Heart right ventricle (tissue), 16 donors: ENCODE measurements around the gene FYB1. TPM values are rescaled to one million over a fixed set of nuclear protein-coding genes. Genes with fewer than 3 reads are reported as not detected.

Experiments
- ATAC-seq, 8 donors: fragments of 200-7000 bp; cut with Tn5 transposase; one replicate each; pipeline ENCODE4 v1.9.1; 2020; ENCODE audit warnings: mild to moderate bottlenecking in 8 of 8, moderate library complexity in 8 of 8, moderate number of reproducible peaks in 1 of 8
- DNase-seq, 2 donors: peaks; one replicate each; pipeline ENCODE4 v3.0.0-alpha.2; 2020
- H3K27ac ChIP-seq, 10 donors: fragments of 200-600 bp; sonication (generic) in 2 of 10; one replicate each; pipeline versions ENCODE4 v1.5.0 to v1.8.0; 2020 to 2022; ENCODE audit warnings: mild to moderate bottlenecking in 3 of 10
- H3K27me3 ChIP-seq, 7 donors: fragments of 200-600 bp; one replicate each; pipeline ENCODE4 v1.8.0; 2021 to 2022; ENCODE audit warnings: mild to moderate bottlenecking in 2 of 7
- H3K36me3 ChIP-seq, 9 donors: fragments of 200-600 bp; sonication (generic) in 1 of 9; one replicate each; pipeline versions ENCODE4 v1.5.0 to v1.8.0; 2020 to 2022; ENCODE audit warnings: mild to moderate bottlenecking in 2 of 9
- H3K4me1 ChIP-seq, 9 donors: fragments of 200-600 bp; sonication (generic) in 1 of 9; one replicate each; pipeline versions ENCODE4 v1.5.0 to v1.8.0; 2020 to 2022; ENCODE audit warnings: mild to moderate bottlenecking in 4 of 9
- H3K4me3 ChIP-seq, 10 donors: fragments of 200-600 bp; sonication (generic) in 2 of 10; one replicate each; pipeline versions ENCODE4 v1.5.0 to v1.8.0; 2020 to 2022; ENCODE audit warnings: mild to moderate bottlenecking in 7 of 10, moderate library complexity in 2 of 10
- H3K9me3 ChIP-seq, 11 donors: fragments of 200-600 bp in 10 of 11; sonication (generic) in 2 of 11; one replicate each; pipeline versions ENCODE4 v1.5.0 to v1.8.0; 2013 to 2022; ENCODE audit warnings: mild to moderate bottlenecking in 2 of 11, control low read depth in 1 of 11, moderate library complexity in 1 of 11
- WGBS, 2 donors: extraction: QIAGEN DNeasy Blood & Tissue Kit; methylation state at CpG; one replicate each; pipeline ENCODE4 v1.1.7; 2013; ENCODE audit warnings: inconsistent platforms in 1 of 2; 5-methylcytosine and 5-hydroxymethylcytosine counted together
- intact Hi-C, 10 donors: fragments of 100-400 bp; cut with DNase I; formaldehyde crosslinking; loops; one replicate each; pipeline versions ENCODE4 v1.11.1 to v1.14.2; 2022
- polyA plus RNA-seq, 2 donors: library from polyadenylated mRNA; stranded (reverse); fragments of 200-250 nt; gene quantifications; one replicate each; pipeline ENCODE4 v1.2.3, GENCODE V29; 2013
- total RNA-seq, 10 donors: library from RNA; stranded (reverse); fragmentation: NEBNext Ultra II Directional in 3 of 10; extraction: Animal tissue kit (Norgen Biotek cat#: 25700) in 3 of 10; gene quantifications; one replicate each; pipeline versions ENCODE4 v1.2.1 to v1.2.4, GENCODE V29; 2021 to 2023
- TF ChIP-seq, protein P1 (sequence below), 9 donors: fragments of 200-600 bp; sonication (generic) in 2 of 9; IDR thresholded peaks; one replicate each; pipeline versions ENCODE4 v1.5.0 to v1.8.0; 2021 to 2022; ENCODE audit warnings: antibody characterized with exemption in 9 of 9, mild to moderate bottlenecking in 5 of 9, moderate library complexity in 1 of 9
- donor health status: Arrhythmogenic right ventricular cardiomyopathy.
- donor health status: ischemic (EF 13 %, LVEDD 7.1; RV severe dilation, severe dysfunction).
- donor health status: healthy with polysubstance abuse.
- donor health status: DM: no; HTN: yes; CAD: no.
- donor health status: DM: no; HTN: no; CAD: no.
- donor health status: ischemic (EF 25% LVEDD 6.9; RV normal size, moderate dysfunction).
- donor health status: ischemic (EF 25% LVEDD 5.7; RV mildly dilated, moderate dysfunction).
- donor health status: healthy.
- donor health status: DM: yes; HTN: yes; CAD: no.
- donor health status: Ischemic cardiomyopathy.
- donor health status: ischemic (EF 35%, LVEDD 5.7; RV mildly dilated, moderate dysfunction).
- donor health status: nonischemic (EF 11% LVEDD 7.7; RV severe dilation, severe dysfunction).
- donor health status: DM: yes; HTN: yes; CAD: no.
- donor health status: PGD.
- donor health status: ischemic (EF 29% LVEDD 5.4; RV normal size, mild dysfunction).
- donor health status: nonischemic (EF 23%, LVEDD 6.1; RV moderate dilation, normal function).

Gene FYB1
- total and polyA plus RNA-seq, 12 donors = 0.61 to 33.8 (median 2.3) TPM

DNA sequence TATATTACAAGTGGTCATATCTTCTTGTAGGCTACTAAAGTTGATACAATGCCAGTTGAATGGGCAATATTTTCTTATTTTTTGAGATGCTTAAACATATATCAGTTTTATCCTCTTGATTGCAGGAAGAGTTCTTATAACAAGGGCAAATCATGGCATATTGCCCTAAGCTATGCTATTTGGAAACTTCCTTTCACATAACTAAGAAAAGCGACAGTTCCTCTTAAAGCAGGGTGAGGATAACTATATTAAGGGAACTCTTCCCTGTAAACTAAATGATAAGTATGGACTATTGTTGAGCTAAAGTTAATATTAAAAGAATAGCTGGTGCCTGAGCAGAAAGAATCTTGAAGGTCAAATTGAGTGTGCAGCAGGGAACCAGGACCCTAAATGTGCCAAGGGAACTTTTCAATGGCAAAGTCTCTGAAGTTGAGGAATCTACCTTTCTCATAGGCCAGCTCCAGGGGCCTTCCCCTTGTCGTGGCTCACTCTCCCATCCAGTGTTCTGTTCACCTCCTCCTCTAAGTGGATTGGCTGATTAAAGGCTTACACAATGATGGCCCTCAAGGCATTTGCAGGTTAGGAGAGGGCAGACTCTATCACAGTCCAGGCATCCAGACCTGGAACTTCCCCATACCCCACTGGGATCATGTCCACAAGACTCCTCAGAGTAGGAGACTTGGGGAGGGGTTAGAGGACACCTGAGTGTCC lies 26.8 kb downstream of the FYB1 start:
- Histone ChIP-seq H3K9me3 (no peaks in the 10 kb centered on the region), H3K4me1 (peaks cover 0 to 90% (median 0%) of the 10 kb centered on the region in 9 donors), H3K4me3 (no peak overlapping the region), H3K27ac (peak overlapping the region in 1 of 10 donors; percentile 81), H3K36me3 (peaks cover 0 to 14% (median 0%) of the 10 kb centered on the region in 9 donors), H3K27me3 (peaks cover 0 to 18% (median 0%) of the 10 kb centered on the region in 7 donors)
- ATAC-seq = no peak
- intact Hi-C loops = no loop called here
- 56 to 69% methylated on average over 2 of the region's 2 CpGs for WGBS, 2 donors
- DNase-seq = no peak
- TF ChIP-seq, protein P1, sequence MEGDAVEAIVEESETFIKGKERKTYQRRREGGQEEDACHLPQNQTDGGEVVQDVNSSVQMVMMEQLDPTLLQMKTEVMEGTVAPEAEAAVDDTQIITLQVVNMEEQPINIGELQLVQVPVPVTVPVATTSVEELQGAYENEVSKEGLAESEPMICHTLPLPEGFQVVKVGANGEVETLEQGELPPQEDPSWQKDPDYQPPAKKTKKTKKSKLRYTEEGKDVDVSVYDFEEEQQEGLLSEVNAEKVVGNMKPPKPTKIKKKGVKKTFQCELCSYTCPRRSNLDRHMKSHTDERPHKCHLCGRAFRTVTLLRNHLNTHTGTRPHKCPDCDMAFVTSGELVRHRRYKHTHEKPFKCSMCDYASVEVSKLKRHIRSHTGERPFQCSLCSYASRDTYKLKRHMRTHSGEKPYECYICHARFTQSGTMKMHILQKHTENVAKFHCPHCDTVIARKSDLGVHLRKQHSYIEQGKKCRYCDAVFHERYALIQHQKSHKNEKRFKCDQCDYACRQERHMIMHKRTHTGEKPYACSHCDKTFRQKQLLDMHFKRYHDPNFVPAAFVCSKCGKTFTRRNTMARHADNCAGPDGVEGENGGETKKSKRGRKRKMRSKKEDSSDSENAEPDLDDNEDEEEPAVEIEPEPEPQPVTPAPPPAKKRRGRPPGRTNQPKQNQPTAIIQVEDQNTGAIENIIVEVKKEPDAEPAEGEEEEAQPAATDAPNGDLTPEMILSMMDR (IDR thresholded peaks at IDR 0.05) = no peak

DNA sequence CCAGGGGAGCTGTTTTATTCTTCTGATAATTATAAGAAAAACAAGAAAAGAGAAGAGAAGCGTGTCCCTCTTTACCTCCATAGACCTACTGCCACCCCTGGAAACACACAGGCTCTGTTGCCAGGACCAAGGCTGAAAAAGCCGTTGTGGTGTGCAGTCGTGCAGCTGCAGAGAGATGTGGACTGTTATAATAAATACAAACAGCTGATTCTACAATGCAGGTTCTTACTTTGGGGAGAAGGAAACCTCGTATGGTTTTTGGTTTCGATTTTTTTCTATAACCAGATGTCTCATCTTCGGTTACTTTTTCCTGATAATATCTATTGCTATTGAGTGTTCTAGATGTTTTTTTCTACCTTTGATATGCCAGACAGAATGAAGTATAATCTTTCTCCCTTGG lies 28.1 kb downstream of the FYB1 start:
- TF ChIP-seq, protein P1 (IDR thresholded peaks at IDR 0.05) = no peak
- peak overlapping the region in 1 of 10 donors; percentile 55 for H3K27ac ChIP-seq
- H3K36me3 ChIP-seq = peaks cover 0 to 14% (median 0%) of the 10 kb centered on the region in 9 donors
- 52 to 65% methylated on average over 6 of the region's 6 CpGs for WGBS, 2 donors
- DNase-seq (no peak), ATAC-seq (no peak)
- H3K4me3 ChIP-seq = no peak overlapping the region
- intact Hi-C loops = no loop called here
- peaks cover 0 to 10% (median 0%) of the 10 kb centered on the region in 7 donors for H3K27me3 ChIP-seq
- no peaks in the 10 kb centered on the region for H3K9me3 ChIP-seq
- peaks cover 0 to 81% (median 0%) of the 10 kb centered on the region in 9 donors for H3K4me1 ChIP-seq

DNA sequence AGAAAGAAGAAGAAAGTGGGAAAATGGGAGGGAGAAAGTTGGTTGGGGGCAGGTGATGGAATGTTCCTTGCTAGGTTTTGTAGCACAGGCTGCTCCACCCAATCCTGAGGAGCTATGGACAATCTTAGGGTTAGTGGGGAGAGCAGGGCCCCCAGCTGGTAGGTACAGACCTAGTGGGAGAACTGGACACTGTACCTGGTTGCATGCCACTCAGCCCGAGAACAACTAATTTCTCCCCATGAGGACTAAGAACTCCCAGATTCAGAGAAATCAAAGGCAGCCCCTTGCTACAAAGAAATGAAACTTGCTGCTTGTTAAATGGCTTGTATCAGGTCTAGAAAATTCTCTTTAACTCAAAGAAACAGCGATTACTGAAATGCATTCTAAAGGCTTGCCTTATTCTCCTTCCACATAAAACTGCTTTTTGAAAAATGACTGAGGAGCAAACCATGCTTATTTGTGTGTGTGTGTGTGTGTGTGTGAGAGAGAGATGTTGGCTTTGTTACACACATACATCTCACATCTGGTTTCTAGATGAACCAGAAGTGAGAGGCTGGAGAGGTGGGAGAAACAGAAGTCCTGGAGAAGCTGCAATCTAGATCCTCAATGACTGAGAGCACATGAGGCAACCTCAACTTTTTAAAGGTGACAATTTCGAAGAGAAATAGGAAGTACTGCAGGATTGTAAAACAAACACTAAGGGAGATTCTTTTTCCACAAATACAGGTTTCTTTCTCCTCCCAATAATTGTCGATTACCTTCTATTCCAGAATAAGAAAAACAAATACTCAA lies 28.9 kb downstream of the FYB1 start:
- Histone ChIP-seq H3K4me1 (peaks cover 0 to 77% (median 0%) of the 10 kb centered on the region in 9 donors), H3K36me3 (peaks cover 0 to 12% (median 0%) of the 10 kb centered on the region in 9 donors), H3K27me3 (peaks cover 0 to 14% (median 0%) of the 10 kb centered on the region in 7 donors), H3K27ac (peak overlapping the region in 1 of 10 donors; percentile 55), H3K4me3 (no peak overlapping the region), H3K9me3 (no peaks in the 10 kb centered on the region)
- intact Hi-C loops = no loop called here
- ATAC-seq (no peak), DNase-seq (no peak)
- TF ChIP-seq, protein P1 (IDR thresholded peaks at IDR 0.05) = no peak
- 80 to 82% methylated on average over 4 of the region's 4 CpGs for WGBS, 2 donors

DNA sequence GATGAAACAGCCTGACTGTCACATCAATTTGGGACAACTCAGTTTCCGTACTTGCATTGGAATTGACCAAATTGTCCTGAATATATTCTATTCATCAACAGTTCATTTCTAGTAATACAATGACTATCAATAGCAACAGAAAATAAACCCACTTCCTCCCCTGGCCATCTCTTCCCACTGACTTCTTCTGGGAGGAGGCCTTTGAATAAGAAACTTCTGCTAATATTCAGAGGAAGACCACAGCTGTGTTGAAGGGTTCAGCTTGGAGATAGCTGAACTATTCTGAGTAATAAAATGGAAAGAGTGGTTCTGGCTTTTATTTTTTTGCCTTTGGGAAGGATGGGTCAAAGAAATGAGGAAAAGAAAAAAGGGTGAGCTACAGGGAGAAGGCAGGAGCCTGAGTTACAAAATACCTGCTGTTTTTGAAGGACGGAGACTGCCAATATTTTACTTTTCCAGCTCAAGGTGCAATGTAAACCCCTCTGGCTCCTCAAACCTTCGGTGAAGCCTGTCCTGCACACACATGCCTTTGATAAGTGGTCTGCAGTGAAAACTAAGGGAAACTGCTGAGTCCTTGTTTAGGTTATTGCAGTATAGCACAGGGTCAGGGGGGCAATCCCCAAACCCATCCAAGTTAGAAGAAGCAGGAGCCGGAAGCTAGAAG lies 29.9 kb downstream of the FYB1 start:
- 75 to 81% methylated on average over 4 of the region's 4 CpGs for WGBS, 2 donors
- TF ChIP-seq, protein P1 (IDR thresholded peaks at IDR 0.05) = no peak
- peaks cover 0 to 66% (median 0%) of the 10 kb centered on the region in 9 donors for H3K4me1 ChIP-seq
- H3K27ac ChIP-seq = peak overlapping the region in 1 of 10 donors; percentile 73
- H3K27me3 ChIP-seq = peaks cover 0 to 17% (median 0%) of the 10 kb centered on the region in 7 donors
- H3K4me3 ChIP-seq = no peak overlapping the region
- H3K36me3 ChIP-seq = peaks cover 0 to 1% (median 0%) of the 10 kb centered on the region in 9 donors
- DNase-seq = no peak
- H3K9me3 ChIP-seq = no peaks in the 10 kb centered on the region
- intact Hi-C loops = no loop called here
- ATAC-seq = no peak
